ENCODE measurements around the gene GPER1.

- TF ChIP-seq POLR2A (IDR thresholded peaks at IDR 0.05) = no peak
- TF ChIP-seq CTCF (IDR thresholded peaks at IDR 0.05) = no peak
- no peak for TF ChIP-seq POLR2AphosphoS5 (IDR thresholded peaks at IDR 0.05)
- no peak for TF ChIP-seq EP300 (IDR thresholded peaks at IDR 0.05)
Measured at GRCh38 chr7:1096156-1097119, 8.5 kb downstream of the GPER1 start.
